Peyer's patch (tissue), 4 donors: ENCODE results near the gene SIMC1.

Experiments
- POLR2A ChIP-seq, 2 donors: fragments of 450-650 bp; IDR thresholded peaks; one replicate each; pipeline ENCODE4 v1.5.1; 2017; ENCODE audit warnings: antibody characterized with exemption in 2 of 2, mild to moderate bottlenecking in 2 of 2, moderate library complexity in 2 of 2
- TF ChIP-seq, protein P1 (sequence below), 6 experiments: fragments of 450-650 bp in 4 of 6; fragments of 200-600 bp in 2 of 6; sonication (generic) in 1 of 6; IDR thresholded peaks; one replicate each; pipeline ENCODE4 v1.5.1; 2017 to 2019; ENCODE audit warnings: antibody characterized with exemption in 6 of 6, mild to moderate bottlenecking in 3 of 6, moderate library complexity in 1 of 6

DNA sequence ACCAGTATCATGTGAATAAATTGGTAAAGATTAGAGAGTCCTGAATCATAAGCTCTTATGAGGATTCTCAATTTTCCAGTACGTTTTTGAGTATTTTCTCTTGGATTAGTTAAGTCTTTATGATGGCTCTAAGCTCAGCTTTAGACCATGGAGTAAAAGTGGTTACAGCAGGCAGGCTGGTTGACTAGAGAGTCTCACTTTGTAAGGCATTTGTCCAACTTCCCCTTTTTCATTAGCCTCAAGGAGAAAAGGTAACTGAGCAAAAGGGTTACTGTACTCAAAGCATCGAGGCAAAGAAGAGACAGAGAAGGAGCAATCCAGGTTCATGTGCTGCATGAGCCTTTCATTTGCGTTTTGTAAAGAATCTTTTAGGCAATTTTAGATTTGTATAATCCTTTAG lies 141.7 kb downstream of the SIMC1 start:
- TF ChIP-seq, protein P1, sequence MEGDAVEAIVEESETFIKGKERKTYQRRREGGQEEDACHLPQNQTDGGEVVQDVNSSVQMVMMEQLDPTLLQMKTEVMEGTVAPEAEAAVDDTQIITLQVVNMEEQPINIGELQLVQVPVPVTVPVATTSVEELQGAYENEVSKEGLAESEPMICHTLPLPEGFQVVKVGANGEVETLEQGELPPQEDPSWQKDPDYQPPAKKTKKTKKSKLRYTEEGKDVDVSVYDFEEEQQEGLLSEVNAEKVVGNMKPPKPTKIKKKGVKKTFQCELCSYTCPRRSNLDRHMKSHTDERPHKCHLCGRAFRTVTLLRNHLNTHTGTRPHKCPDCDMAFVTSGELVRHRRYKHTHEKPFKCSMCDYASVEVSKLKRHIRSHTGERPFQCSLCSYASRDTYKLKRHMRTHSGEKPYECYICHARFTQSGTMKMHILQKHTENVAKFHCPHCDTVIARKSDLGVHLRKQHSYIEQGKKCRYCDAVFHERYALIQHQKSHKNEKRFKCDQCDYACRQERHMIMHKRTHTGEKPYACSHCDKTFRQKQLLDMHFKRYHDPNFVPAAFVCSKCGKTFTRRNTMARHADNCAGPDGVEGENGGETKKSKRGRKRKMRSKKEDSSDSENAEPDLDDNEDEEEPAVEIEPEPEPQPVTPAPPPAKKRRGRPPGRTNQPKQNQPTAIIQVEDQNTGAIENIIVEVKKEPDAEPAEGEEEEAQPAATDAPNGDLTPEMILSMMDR (IDR thresholded peaks at IDR 0.05), result no peak
- TF ChIP-seq POLR2A (IDR thresholded peaks at IDR 0.05), result no peak
